Hippocampal formation (tissue), 2 donors: Measurements from ENCODE around the gene TRA2B.

Source experiments
- DNase-seq, 2 donors: peaks; one replicate each; lab custom pipeline; 2025; lab: John Stamatoyannopoulos, UW

The TRA2B gene

DNA sequence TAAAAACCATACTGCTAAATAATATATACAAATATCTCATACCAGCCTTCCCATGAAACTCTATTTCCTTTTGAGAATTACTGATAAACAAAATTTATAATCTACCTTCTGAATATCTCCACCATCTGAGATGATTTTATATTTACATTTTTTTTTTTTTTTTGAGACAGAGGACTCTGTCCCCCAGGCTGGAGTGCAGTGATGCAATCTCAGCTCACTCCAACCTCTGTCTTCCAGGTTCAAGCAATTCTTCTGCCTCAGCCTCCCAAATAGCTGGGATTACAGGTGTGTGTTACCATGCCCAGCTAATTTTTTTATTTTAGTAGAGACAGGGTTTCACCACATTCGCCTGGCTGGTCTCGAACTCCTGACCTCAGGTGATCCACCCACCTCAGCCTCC is 70.2 kb downstream of the TRA2B start:
- no peak for DNase-seq

DNA sequence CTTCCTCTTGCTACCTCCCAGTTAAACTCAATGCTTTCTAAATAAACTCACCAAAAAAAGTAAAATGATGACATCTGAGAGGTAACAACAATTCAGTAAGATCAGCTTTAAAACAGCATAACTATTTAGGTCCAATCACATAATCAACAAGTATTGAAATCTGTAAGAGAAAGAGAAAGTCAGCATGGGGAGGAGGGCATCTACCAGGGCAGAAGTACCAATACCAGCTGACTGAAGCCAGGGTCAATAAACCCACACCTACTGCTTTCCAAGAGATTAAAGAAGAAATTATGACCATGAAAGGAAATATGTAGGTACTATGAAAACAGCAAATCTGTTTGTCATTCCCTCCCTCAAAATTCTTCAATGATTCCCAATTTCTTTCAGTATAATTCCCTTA is 70.8 kb downstream of the TRA2B start:
- no peak for DNase-seq

DNA sequence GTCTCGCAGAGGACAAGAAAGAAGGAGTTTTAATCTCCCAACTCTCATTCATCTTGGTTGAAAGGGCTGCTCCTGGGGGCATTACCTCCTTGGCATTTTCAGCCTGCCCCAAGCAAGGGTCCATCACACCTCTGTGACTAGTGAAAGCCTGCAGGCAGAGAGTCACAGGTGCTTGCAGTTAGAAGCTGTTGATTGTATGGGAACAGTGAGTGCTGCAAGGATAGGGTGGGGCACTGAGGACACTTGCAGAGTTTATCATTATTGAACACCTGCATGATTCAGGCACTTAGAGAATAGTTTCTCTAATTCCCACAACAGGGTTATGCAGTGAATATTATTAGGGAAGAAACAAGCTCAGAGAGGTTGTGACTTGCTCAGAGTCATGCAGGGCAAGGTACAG is 71.3 kb downstream of the TRA2B start:
- no peak for DNase-seq
